ENCODE results near the gene ARHGAP27.

The ARHGAP27 gene

GRCh38 chr17:45384789-45385262 is 47.8 kb downstream of the ARHGAP27 start:
- DNase-seq: no peak

GRCh38 chr17:45384047-45384788 is 48.5 kb downstream of the ARHGAP27 start:
- no peak for DNase-seq

- DNase-seq: no peak
These were observed 49.7 kb downstream of the ARHGAP27 start for GRCh38 chr17:45383003-45383402.

- no peak for DNase-seq
These were observed 50.4 kb downstream of the ARHGAP27 start for GRCh38 chr17:45382226-45382625.

- no peak for DNase-seq
These were observed 51.7 kb downstream of the ARHGAP27 start for GRCh38 chr17:45380991-45381390.

- no peak for DNase-seq
These were observed 52.5 kb downstream of the ARHGAP27 start for GRCh38 chr17:45380046-45380765.

- no peak for DNase-seq
These were observed 55.3 kb downstream of the ARHGAP27 start for GRCh38 chr17:45377401-45377800.

- no peak for DNase-seq
These were observed 56.3 kb downstream of the ARHGAP27 start for GRCh38 chr17:45376171-45377005.

GRCh38 chr17:45374501-45374900 is 58.2 kb downstream of the ARHGAP27 start:
- DNase-seq: no peak

GRCh38 chr17:45372325-45372869 is 60.3 kb downstream of the ARHGAP27 start:
- no peak for DNase-seq

- DNase-seq: no peak
These were observed 61.0 kb downstream of the ARHGAP27 start for GRCh38 chr17:45371414-45372324.

- DNase-seq: no peak
These were observed 61.7 kb downstream of the ARHGAP27 start for GRCh38 chr17:45370949-45371413.

- DNase-seq: no peak
These were observed 63.2 kb downstream of the ARHGAP27 start for GRCh38 chr17:45369421-45369820.

- no peak for DNase-seq
These were observed 64.0 kb downstream of the ARHGAP27 start for GRCh38 chr17:45368651-45369050.

GRCh38 chr17:45367216-45367615 is 65.5 kb downstream of the ARHGAP27 start:
- DNase-seq: no peak

- DNase-seq: no peak
These were observed 66.0 kb downstream of the ARHGAP27 start for GRCh38 chr17:45366691-45367090.

- no peak for DNase-seq
These were observed 66.6 kb downstream of the ARHGAP27 start for GRCh38 chr17:45366049-45366448.

- no peak for DNase-seq
These were observed 67.9 kb downstream of the ARHGAP27 start for GRCh38 chr17:45364531-45365390.

GRCh38 chr17:45363498-45363897 is 69.2 kb downstream of the ARHGAP27 start:
- no peak for DNase-seq

- no peak for DNase-seq
These were observed 70.7 kb downstream of the ARHGAP27 start for GRCh38 chr17:45361976-45362375.

- no peak for DNase-seq
These were observed 71.2 kb downstream of the ARHGAP27 start for GRCh38 chr17:45361451-45361850.

Measured in activated naive CD4-positive, alpha-beta T cell (primary cell).